Activated naive CD8-positive, alpha-beta T cell (primary cell): ENCODE measurements around the gene TRABD2B.

Source experiments
- H3K27ac Mint-ChIP-seq: one replicate; pipeline ENCODE4 v1.8.0; 2021; ENCODE audit warnings: mixed read lengths
- H3K27me3 Mint-ChIP-seq: one replicate; pipeline ENCODE4 v1.8.0; 2021; ENCODE audit warnings: mixed read lengths
- H3K36me3 Mint-ChIP-seq: one replicate; pipeline ENCODE4 v1.8.0; 2021; ENCODE audit warnings: mixed read lengths
- H3K4me1 Mint-ChIP-seq: one replicate; pipeline ENCODE4 v1.8.0; 2021; ENCODE audit warnings: low read depth, mixed read lengths
- H3K4me3 Mint-ChIP-seq: one replicate; pipeline ENCODE4 v1.8.0; 2021; ENCODE audit warnings: mild to moderate bottlenecking, mixed read lengths
- H3K9me3 Mint-ChIP-seq: one replicate; pipeline ENCODE4 v1.8.0; 2021; ENCODE audit warnings: low read depth, mixed read lengths

TRABD2B gene

GRCh38 chr1:47870946-47871676 is 126.1 kb downstream of the TRABD2B start:
- H3K4me3 Mint-ChIP-seq: no peak overlapping the region
- H3K9me3 Mint-ChIP-seq: no peaks in the 10 kb centered on the region
- H3K27ac Mint-ChIP-seq: no peak overlapping the region

GRCh38 chr1:47870480-47870879 is 126.7 kb downstream of the TRABD2B start:
- H3K36me3 Mint-ChIP-seq: no peaks in the 10 kb centered on the region
- no peak overlapping the region for H3K4me3 Mint-ChIP-seq
- no peaks in the 10 kb centered on the region for H3K9me3 Mint-ChIP-seq
- no peak overlapping the region for H3K27ac Mint-ChIP-seq
- no peaks in the 10 kb centered on the region for H3K4me1 Mint-ChIP-seq
- H3K27me3 Mint-ChIP-seq: peaks cover 7% of the 10 kb centered on the region

More at GRCh38 chr1:47870946-47871676, 126.1 kb downstream of the TRABD2B start:
- H3K27me3 Mint-ChIP-seq: peaks cover 7% of the 10 kb centered on the region
- H3K36me3 Mint-ChIP-seq: no peaks in the 10 kb centered on the region
- H3K4me1 Mint-ChIP-seq: no peaks in the 10 kb centered on the region

DNA sequence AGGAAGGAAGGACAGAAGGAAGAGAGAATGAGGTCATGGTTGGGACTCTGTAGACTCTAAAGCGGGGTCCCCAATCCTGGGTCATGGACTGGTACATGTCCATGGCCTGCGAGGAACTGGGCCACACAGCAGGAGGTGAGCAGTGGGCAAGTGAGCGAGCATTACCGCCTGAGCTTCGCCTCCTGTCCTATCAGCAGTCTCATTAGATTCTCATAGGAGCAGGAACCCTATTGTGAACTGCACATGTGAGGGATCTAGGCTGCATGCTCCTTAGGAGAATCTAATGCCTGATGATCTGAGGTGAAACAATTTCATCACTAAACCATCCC is 128.9 kb downstream of the TRABD2B start:
- Mint-ChIP-seq H3K27me3 (peaks cover 4% of the 10 kb centered on the region), H3K4me3 (no peak overlapping the region), H3K4me1 (no peaks in the 10 kb centered on the region), H3K27ac (no peak overlapping the region), H3K36me3 (no peaks in the 10 kb centered on the region), H3K9me3 (no peaks in the 10 kb centered on the region)

DNA sequence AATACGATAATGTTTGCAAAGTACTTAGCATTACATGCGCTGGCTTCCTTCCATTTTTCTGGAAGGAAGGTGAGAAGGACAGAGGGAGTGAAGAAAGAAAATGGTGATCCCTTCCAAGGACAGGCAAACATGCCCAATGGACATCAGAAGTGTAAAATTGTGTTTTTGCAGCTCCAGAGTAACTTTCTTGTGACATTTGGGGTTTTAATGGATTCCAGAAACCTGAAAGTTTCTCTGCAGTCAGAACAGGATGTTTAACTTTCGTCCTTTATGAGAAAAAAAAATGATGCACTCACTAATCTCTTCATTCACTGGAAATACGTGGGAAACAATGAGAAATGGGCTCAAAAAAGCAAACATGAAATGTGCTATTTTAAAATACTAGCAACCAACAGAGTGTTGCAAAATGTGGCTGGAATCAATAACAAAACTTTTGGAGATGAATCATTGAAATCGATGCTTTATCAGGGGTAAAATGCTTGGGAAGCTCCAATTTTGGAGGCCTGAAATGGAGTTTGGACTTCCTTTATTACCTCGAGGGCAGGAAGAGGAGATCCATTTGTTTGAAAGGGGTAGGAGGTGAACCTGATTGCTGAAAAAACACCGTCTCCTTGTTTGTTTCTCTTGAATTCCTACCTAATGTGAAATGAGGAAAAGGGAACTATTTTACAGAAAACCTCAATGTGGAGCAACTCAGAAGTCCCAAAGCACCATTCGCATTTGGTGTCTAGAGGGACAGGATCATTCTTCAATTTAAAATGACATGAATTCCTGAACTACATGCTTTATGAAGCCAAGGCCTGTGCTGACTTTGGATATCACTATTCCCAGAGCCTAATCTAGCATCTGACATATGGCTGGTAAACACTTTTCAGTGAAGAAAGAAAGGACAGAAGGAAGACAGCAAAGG is 129.5 kb downstream of the TRABD2B start:
- H3K36me3 Mint-ChIP-seq: no peaks in the 10 kb centered on the region
- H3K4me3 Mint-ChIP-seq: no peak overlapping the region
- H3K4me1 Mint-ChIP-seq: no peaks in the 10 kb centered on the region
- no peaks in the 10 kb centered on the region for H3K9me3 Mint-ChIP-seq
- peaks cover 4% of the 10 kb centered on the region for H3K27me3 Mint-ChIP-seq
- H3K27ac Mint-ChIP-seq: no peak overlapping the region

DNA sequence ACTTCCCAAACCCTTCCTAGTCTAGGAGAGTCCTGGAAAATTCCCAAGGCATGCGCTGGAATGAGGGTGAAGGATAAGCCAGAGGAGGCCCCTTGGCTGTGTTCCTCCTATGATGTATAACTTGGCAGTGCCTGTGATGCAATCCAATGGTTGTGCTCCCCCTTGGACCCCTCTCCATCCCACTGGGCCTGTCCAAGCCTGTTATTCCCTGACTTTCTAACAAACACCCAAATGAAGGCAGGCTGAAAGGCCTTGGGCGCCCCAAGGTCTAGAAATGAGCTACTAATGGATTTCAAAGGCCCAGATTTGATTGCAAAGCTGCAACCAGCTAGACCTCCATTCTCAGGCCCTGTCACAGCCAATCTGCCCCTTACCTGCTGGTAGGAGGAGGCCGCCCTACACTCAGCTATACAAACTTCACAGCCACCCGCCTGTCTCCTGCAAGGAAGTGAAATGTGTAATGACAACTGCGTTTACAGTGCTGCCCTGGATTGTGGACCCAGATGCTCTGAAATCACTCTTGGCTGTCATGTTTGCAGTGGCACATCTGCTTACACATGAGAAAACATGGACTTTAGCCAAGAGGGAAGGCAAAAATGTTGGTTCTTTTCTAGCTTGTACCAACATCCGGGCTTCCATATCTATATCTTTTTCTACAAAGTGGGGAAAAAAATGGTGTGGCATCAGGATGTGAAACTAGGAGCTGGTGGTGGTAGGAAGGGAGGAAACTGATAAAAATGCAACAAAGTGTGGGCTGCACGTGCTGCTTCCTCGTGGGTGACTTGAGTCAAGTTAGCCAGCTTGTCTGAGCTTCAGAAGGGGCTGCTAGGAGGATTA is 130.4 kb downstream of the TRABD2B start:
- Mint-ChIP-seq H3K4me3 (no peak overlapping the region), H3K9me3 (no peaks in the 10 kb centered on the region), H3K27me3 (peaks cover 4% of the 10 kb centered on the region), H3K27ac (no peak overlapping the region), H3K36me3 (no peaks in the 10 kb centered on the region), H3K4me1 (no peaks in the 10 kb centered on the region)

- H3K27me3 Mint-ChIP-seq: peaks cover 4% of the 10 kb centered on the region
- H3K4me3 Mint-ChIP-seq: no peak overlapping the region
- H3K27ac Mint-ChIP-seq: no peak overlapping the region
These were observed 131.2 kb downstream of the TRABD2B start for GRCh38 chr1:47865881-47866535.

DNA sequence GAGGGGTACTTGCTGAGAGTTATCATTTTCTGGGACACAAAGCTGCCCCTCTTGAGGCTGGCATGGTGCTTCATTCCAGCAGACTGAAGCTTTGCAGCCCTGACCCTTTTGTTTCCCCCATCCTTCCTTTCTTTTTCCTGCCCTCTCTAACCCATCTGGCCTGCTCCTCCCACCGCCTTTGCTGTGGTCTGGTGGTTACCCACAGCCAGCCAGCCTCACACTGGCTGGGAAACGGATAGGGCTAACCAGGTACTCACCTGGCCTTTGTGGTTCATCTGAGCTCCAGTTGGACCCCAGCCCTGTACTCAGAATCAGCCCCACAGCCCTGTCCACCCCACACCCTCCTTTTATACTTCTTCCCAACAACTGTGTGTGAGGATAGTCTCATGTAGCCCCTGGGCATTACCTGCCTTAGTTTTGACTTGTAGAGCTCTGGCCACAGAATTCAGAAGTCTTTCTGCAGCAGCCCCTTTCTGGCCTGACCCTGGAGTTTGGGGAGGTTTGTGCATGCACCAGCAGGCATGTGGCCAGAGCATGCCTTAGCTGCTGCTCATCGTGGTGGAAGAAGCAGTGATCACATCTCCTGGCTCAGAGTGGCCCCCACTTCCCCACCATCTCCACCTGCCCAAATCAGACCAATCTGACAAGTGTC is 138.0 kb downstream of the TRABD2B start:
- Mint-ChIP-seq H3K27me3 (peaks cover 5% of the 10 kb centered on the region), H3K9me3 (no peaks in the 10 kb centered on the region), H3K27ac (no peak overlapping the region), H3K4me3 (no peak overlapping the region), H3K36me3 (no peaks in the 10 kb centered on the region), H3K4me1 (peaks cover 3% of the 10 kb centered on the region)

More at GRCh38 chr1:47865881-47866535, 131.2 kb downstream of the TRABD2B start:
- no peaks in the 10 kb centered on the region for H3K36me3 Mint-ChIP-seq
- H3K9me3 Mint-ChIP-seq: no peaks in the 10 kb centered on the region
- no peaks in the 10 kb centered on the region for H3K4me1 Mint-ChIP-seq

DNA sequence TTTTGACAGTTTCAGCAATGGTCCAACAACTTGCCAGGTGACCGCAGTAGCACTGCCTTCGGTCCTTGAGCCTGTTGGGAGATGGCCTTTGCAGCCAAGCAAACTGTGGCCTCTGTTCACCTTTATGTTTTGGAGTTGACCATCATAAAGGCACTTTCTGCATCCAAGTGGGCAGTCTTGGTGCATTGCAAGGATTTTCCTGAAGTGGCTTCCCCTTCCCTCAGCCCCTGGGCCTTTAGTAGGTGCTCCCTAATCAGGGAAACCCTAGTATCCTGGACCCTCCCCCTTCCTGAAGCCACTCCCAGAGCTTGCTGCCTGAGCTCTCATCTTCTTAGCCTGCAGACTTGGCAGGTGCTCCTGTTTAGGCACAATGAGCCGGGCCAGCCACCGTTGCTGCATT is 140.2 kb downstream of the TRABD2B start:
- no peak overlapping the region for H3K27ac Mint-ChIP-seq
- no peaks in the 10 kb centered on the region for H3K36me3 Mint-ChIP-seq
- H3K9me3 Mint-ChIP-seq: no peaks in the 10 kb centered on the region
- peaks cover 3% of the 10 kb centered on the region for H3K4me1 Mint-ChIP-seq
- peaks cover 5% of the 10 kb centered on the region for H3K27me3 Mint-ChIP-seq
- H3K4me3 Mint-ChIP-seq: no peak overlapping the region

- peaks cover 2% of the 10 kb centered on the region for H3K27me3 Mint-ChIP-seq
- H3K9me3 Mint-ChIP-seq: no peaks in the 10 kb centered on the region
- H3K4me3 Mint-ChIP-seq: no peak overlapping the region
- H3K27ac Mint-ChIP-seq: no peak overlapping the region
- H3K4me1 Mint-ChIP-seq: peaks cover 3% of the 10 kb centered on the region
- H3K36me3 Mint-ChIP-seq: no peaks in the 10 kb centered on the region
These were observed 142.0 kb downstream of the TRABD2B start for GRCh38 chr1:47855230-47855629.

- H3K9me3 Mint-ChIP-seq: no peaks in the 10 kb centered on the region
- H3K4me3 Mint-ChIP-seq: no peak overlapping the region
- peaks cover 3% of the 10 kb centered on the region for H3K4me1 Mint-ChIP-seq
- no peak overlapping the region for H3K27ac Mint-ChIP-seq
- H3K36me3 Mint-ChIP-seq: no peaks in the 10 kb centered on the region
- no peaks in the 10 kb centered on the region for H3K27me3 Mint-ChIP-seq
These were observed 142.5 kb downstream of the TRABD2B start for GRCh38 chr1:47854552-47855144.

DNA sequence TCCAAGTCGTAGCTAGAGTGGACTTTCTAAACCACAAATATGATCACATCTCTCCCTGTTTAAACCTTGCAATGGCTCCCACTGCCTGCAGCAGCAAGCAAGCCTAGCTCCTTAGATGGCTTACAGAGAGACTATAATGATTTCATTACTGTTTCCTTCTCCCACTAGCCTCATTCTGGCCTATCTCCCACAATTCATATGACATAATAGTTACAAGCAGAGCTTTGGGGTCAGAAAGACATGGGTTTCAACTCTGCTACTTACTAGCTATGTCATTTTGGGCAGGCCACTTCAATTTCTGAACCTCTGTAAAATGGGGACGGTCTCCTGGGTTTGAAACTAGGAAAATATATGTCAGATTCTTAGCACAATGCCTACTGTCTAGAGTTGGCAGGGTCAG is 143.3 kb downstream of the TRABD2B start:
- Mint-ChIP-seq H3K36me3 (no peaks in the 10 kb centered on the region), H3K9me3 (no peaks in the 10 kb centered on the region), H3K4me3 (no peak overlapping the region), H3K4me1 (no peaks in the 10 kb centered on the region), H3K27me3 (no peaks in the 10 kb centered on the region), H3K27ac (no peak overlapping the region)

GRCh38 chr1:47853059-47853458 is 144.1 kb downstream of the TRABD2B start:
- Mint-ChIP-seq H3K9me3 (no peaks in the 10 kb centered on the region), H3K4me1 (no peaks in the 10 kb centered on the region)

DNA sequence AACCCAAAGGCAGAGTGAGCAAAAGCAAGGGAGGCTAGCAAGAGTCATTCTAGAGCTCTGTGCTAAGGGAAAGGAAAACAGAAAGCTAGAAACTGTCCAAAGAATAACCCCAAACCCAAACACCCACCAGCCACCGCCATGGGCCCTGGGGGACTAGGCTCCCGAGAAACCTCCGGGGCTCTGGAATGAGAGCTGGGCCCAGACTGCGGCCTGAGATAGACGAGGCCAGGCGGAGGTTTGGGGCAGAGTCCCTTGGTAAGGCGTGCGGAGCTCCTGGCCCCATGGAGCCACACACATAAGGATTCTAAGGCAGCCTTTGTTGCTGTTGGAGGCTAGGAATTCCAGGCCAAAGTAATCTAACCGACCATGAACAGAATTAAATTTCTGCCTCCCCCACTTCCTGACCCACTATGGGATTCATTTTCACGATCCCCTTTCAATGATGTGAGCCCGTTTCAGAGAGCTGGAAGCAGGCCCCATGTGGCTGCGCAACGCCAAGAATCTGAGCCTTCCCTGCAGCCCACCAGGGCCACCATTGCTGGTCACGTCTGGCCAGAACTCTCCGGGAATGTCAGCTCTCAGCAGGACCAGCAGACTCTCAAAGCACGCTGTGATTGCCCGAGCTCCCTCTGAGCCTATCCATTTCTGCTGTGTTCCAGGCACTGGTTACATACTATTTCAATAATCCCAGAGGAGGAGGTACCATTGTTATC is 145.0 kb downstream of the TRABD2B start:
- Mint-ChIP-seq H3K4me3 (no peak overlapping the region), H3K27ac (no peak overlapping the region), H3K27me3 (no peaks in the 10 kb centered on the region), H3K36me3 (no peaks in the 10 kb centered on the region), H3K4me1 (no peaks in the 10 kb centered on the region), H3K9me3 (no peaks in the 10 kb centered on the region)

More at GRCh38 chr1:47853059-47853458, 144.1 kb downstream of the TRABD2B start:
- Mint-ChIP-seq H3K36me3 (no peaks in the 10 kb centered on the region), H3K27me3 (no peaks in the 10 kb centered on the region), H3K27ac (no peak overlapping the region), H3K4me3 (no peak overlapping the region)
